Pancreas (tissue), 10 donors: ENCODE data around the gene OVAAL. TPM values are rescaled to one million over a fixed set of nuclear protein-coding genes. Genes with fewer than 3 reads are reported as not detected.
"Not testable (repeated sequence)": the region's sequence is repeated elsewhere in the genome, so short reads cannot be mapped to it uniquely, and the experiment has no call there.

ENCODE experiments used
- ATAC-seq, 4 donors: fragments of 200-7000 bp; cut with Tn5 transposase; one replicate each; pipeline versions ENCODE4 v1.8.0 to v1.9.1; 2020; ENCODE audit warnings: mild to moderate bottlenecking in 4 of 4, moderate library complexity in 4 of 4
- DNase-seq, 6 donors: peaks; one replicate each; pipeline ENCODE4 v3.0.0-alpha.2; 2020
- FAIRE-seq: peaks from 2 replicates; lab custom pipeline; 2012; peaks lifted over from hg19 to GRCh38; lab: Jason Lieb, UNC
- H3K27ac ChIP-seq, 4 donors: fragments of 200-600 bp; sonication (generic); 1 replicate in 3 of 4; 2 replicates in 1 of 4; pipeline versions ENCODE4 v1.5.0 to v1.8.0; 2020
- H3K27me3 ChIP-seq, 4 donors: fragments of 200-600 bp; one replicate each; pipeline ENCODE4 v1.8.0; 2021
- H3K36me3 ChIP-seq, 3 donors: fragments of 200-600 bp; sonication (generic) in 1 of 3; one replicate each; pipeline versions ENCODE4 v1.5.0 to v1.8.0; 2020 to 2021
- H3K4me1 ChIP-seq, 3 donors: fragments of 200-600 bp; one replicate each; pipeline ENCODE4 v1.8.0; 2021
- H3K4me3 ChIP-seq, 4 donors: fragments of 200-600 bp; sonication (generic) in 2 of 4; one replicate each; pipeline versions ENCODE4 v1.5.0 to v1.8.0; 2020 to 2021
- H3K9me3 ChIP-seq, 4 donors: fragments of 200-600 bp; one replicate each; pipeline ENCODE4 v1.8.0; 2021
- CTCF ChIP-seq, 4 donors: fragments of 200-600 bp; sonication (generic) in 3 of 4; IDR thresholded peaks; one replicate each; pipeline versions ENCODE4 v1.5.0 to v1.8.0; 2021; ENCODE audit warnings: antibody characterized with exemption in 4 of 4
- WGBS, 2 donors: extraction: QIAGEN DNeasy Blood & Tissue Kit; methylation state at CpG; one replicate each; pipeline ENCODE4 v1.1.7; 2013; 5-methylcytosine and 5-hydroxymethylcytosine counted together
- intact Hi-C, 3 donors: fragments of 100-400 bp; cut with DNase I; formaldehyde crosslinking; loops; one replicate each; pipeline versions ENCODE4 v1.11.1 to v1.14.2; 2022
- polyA plus RNA-seq, 2 donors: library from polyadenylated mRNA; stranded (reverse); fragments of 200-250 nt; gene quantifications; one replicate each; pipeline ENCODE4 v1.2.3, GENCODE V29; 2013
- total RNA-seq, 6 donors: library from RNA; stranded (reverse); fragmentation: NEBNext Ultra II Directional in 4 of 6; extraction: Animal tissue kit (Norgen Biotek cat#: 25700) in 4 of 6; gene quantifications; one replicate each; pipeline versions ENCODE4 v1.2.1 to v1.2.4, GENCODE V29; 2021 to 2023
- donor health status: healthy with polysubstance abuse.
- donor health status: DM: no; HTN: no; CAD: no; lungs with moderate emphysema.
- donor health status: DM: no; HTN: no; CAD: no.
- donor health status: control.
- donor health status: control.
- donor health status: Bipolar disorder and iron deficiency.
- donor health status: DM: yes; HTN: yes; CAD: no.
- donor health status: DM: no; HTN: no; CAD: no.
- donor health status: DM: no; HTN: no; CAD: no.
- donor health status: DM: yes; HTN: yes; CAD: no.

OVAAL gene
- total and polyA plus RNA-seq, 8 donors = not detected

- Histone ChIP-seq H3K36me3 (no peaks in the 10 kb centered on the region), H3K27me3 (no peaks in the 10 kb centered on the region), H3K9me3 (no peaks in the 10 kb centered on the region), H3K27ac (no peak overlapping the region), H3K4me1 (no peaks in the 10 kb centered on the region), H3K4me3 (no peak overlapping the region)
- no peak for DNase-seq
- WGBS, 2 donors = 82 to 97% methylated on average over 3 of the region's 3 CpGs
- intact Hi-C loops = no loop called here
- no peak for FAIRE-seq
- no peak for TF ChIP-seq CTCF (IDR thresholded peaks at IDR 0.05)
- no peak for ATAC-seq
Measured at GRCh38 chr1:180550241-180550640, 8.5 kb upstream of the OVAAL start.

- no peak for FAIRE-seq
Measured at GRCh38 chr1:180551997-180552396, 6.8 kb upstream of the OVAAL start.

GRCh38 chr1:180553046-180553445 is 5.7 kb upstream of the OVAAL start:
- ATAC-seq, DNase-seq, H3K4me1 ChIP-seq, H3K27me3 ChIP-seq, H3K27ac ChIP-seq, H3K4me3 ChIP-seq, FAIRE-seq, H3K9me3 ChIP-seq, H3K36me3 ChIP-seq, intact Hi-C loops: not testable (repeated sequence)
- WGBS, 2 donors = 96 to 100% methylated on average over 2 of the region's 2 CpGs

More at GRCh38 chr1:180551997-180552396, 6.8 kb upstream of the OVAAL start:
- Histone ChIP-seq H3K36me3 (no peaks in the 10 kb centered on the region), H3K4me1 (no peaks in the 10 kb centered on the region), H3K27me3 (no peaks in the 10 kb centered on the region), H3K9me3 (no peaks in the 10 kb centered on the region), H3K4me3 (no peak overlapping the region), H3K27ac (no peak overlapping the region)
- intact Hi-C loops = no loop called here
- TF ChIP-seq CTCF (IDR thresholded peaks at IDR 0.05) = no peak
- WGBS, 2 donors = 73 to 74% methylated on average over 1 of the region's 1 CpG
- ATAC-seq = no peak
- DNase-seq = no peak

GRCh38 chr1:180555411-180555810 is 3.4 kb upstream of the OVAAL start:
- intact Hi-C loops = no loop called here
- no peaks in the 10 kb centered on the region for H3K4me1 ChIP-seq
- ATAC-seq (no peak), FAIRE-seq (no peak), DNase-seq (no peak)
- TF ChIP-seq CTCF (IDR thresholded peaks at IDR 0.05) = no peak
- no peaks in the 10 kb centered on the region for H3K27me3 ChIP-seq
- no peaks in the 10 kb centered on the region for H3K9me3 ChIP-seq
- no peak overlapping the region for H3K27ac ChIP-seq
- H3K36me3 ChIP-seq = no peaks in the 10 kb centered on the region
- no peak overlapping the region for H3K4me3 ChIP-seq

GRCh38 chr1:180560200-180560867 is 1.6 kb downstream of the OVAAL start:
- intact Hi-C loops = no loop called here
- 19 to 34% methylated on average over 3 of the region's 3 CpGs for WGBS, 2 donors
- Histone ChIP-seq H3K4me1 (no peaks in the 10 kb centered on the region), H3K36me3 (no peaks in the 10 kb centered on the region), H3K9me3 (no peaks in the 10 kb centered on the region), H3K27ac (no peak overlapping the region), H3K27me3 (no peaks in the 10 kb centered on the region), H3K4me3 (no peak overlapping the region)
- ATAC-seq = peak in 3 of 4 donors; percentile 67 to 88 (median 76)
- TF ChIP-seq CTCF (IDR thresholded peaks at IDR 0.05) = no peak
- DNase-seq = peak in 3 of 6 donors; percentile 16 to 61 (median 32)
- no peak for FAIRE-seq
